Stimulated activated CD4-positive, alpha-beta T cell treated with anti-CD3 and anti-CD28 coated beads, Interleukin-12 subunit alpha, Interleukin-12 subunit beta, amount 100 ng/mL, for 24 hours (primary cell): ENCODE measurements around the gene LIG4.

Experiments
- DNase-seq, 2 experiments: peaks; one replicate each; pipeline ENCODE4 v3.0.0-alpha.2; 2020; ENCODE audit warnings: low read depth in 2 of 2

The LIG4 gene

DNA sequence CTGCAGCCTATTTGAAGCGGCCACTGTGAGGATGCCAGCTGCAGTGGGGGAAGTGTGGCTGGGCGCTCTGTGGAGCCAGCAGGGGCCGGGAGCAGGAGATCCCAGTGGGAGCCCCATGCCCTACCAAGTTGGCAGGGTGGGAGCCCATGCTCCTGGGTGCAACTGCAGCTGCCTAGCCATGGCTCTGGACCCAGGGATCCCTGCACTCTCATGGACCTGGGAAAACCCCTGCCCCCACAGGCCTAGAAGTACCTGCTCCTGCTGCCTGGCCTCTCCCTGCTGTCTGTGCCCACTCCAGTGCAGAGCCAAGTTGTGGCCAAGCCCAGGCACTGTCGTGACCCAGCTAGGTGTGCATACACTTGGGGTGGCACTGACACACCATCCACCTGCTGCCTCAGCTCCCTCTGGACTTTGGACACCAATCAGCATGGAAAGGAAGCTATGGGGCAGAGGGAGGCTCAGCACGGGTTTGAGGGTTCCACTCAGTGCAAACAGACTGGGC is 20.9 kb downstream of the LIG4 start:
- no peak for DNase-seq

DNA sequence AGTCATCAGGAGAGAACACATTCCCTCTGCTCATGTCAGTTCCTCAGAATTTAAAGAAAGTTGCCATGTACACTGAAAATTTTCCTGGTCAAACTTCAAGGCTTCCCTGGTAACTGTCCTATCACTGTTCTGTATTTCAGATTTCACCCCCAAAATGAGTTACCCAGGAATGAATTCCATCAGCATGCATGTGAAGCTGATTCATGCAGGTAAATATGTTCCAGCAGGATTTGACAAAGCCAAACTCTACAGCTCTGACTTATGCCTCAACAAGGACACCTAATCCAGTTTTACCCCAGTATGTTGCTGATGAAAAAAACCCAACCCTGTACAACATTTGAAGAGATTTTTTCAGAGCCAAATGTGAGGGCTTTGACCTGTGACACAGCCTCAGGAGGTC is 21.5 kb downstream of the LIG4 start:
- DNase-seq = no peak

- no peak for DNase-seq
These were observed 24.4 kb downstream of the LIG4 start for GRCh38 chr13:108190897-108191296.

DNA sequence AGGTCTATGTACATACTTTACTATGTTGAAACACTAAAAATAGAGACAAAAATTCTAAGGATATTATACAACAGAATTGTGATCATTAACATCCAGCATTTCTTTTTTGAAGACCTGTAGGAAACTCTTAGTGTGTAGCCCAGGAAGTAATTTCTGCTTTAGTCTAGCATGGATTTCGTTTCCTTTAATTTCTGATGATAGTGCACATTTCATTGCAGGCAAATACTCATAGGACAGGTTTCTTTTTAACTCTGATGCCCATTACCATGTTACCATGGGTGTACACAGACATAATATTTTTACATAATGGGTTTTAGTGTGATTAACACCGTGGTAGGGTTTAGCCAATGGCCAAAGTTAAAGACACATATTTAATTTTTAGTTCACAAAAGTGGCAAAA is 27.1 kb downstream of the LIG4 start:
- no peak for DNase-seq

- DNase-seq = no peak
These were observed 30.1 kb downstream of the LIG4 start for GRCh38 chr13:108185223-108185622.

DNA sequence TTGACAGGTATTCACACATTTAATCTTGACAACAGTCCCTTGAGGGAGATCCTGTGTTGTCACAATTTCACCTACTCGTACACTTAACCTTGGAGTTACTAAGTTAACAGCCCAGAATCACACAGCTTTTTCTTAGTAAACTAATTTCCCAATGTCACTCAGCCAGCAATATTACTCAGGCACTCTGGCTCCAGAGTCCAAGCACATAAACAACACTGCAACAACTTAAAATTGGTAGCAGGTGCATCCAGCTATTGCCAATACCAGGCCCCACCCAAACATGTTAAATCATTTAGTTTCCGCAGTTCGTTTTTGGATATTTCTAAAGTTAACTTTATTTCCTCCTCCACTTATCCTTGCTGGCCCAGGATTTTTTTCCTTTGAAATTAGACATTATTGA is 32.7 kb downstream of the LIG4 start:
- no peak for DNase-seq

- no peak for DNase-seq
These were observed 37.3 kb downstream of the LIG4 start for GRCh38 chr13:108178078-108178477.

- peak in 1 of 2 experiments; percentile 48 for DNase-seq
These were observed 38.6 kb downstream of the LIG4 start for GRCh38 chr13:108176685-108177274.

GRCh38 chr13:108168929-108169328 is 46.4 kb downstream of the LIG4 start:
- DNase-seq = no peak

- no peak for DNase-seq
These were observed 49.3 kb downstream of the LIG4 start for GRCh38 chr13:108166078-108166477.

- no peak for DNase-seq
These were observed 56.6 kb downstream of the LIG4 start for GRCh38 chr13:108158746-108159145.
